HG03095 (cell line): ENCODE measurements around the gene TYW1.
A peak's percentile ranks its signal among the peaks of the same experiment; 100 is the strongest.
"Not testable (repeated sequence)": the region's sequence is repeated elsewhere in the genome, so short reads cannot be mapped to it uniquely, and the experiment has no call there.

Experiments used
- ATAC-seq: cut with Tn5 transposase; IDR thresholded peaks from one replicate; pipeline ENCODE4 v1.9.1; 2021; ENCODE audit warnings: moderate library complexity; ENCODE audit not compliant: unreplicated experiment

The TYW1 gene

GRCh38 chr7:67184912-67185659, 188.5 kb downstream of the TYW1 start:
- ATAC-seq, result peak; percentile 26

GRCh38 chr7:67185660-67186129, 189.1 kb downstream of the TYW1 start:
- ATAC-seq, result peak; percentile 89

DNA sequence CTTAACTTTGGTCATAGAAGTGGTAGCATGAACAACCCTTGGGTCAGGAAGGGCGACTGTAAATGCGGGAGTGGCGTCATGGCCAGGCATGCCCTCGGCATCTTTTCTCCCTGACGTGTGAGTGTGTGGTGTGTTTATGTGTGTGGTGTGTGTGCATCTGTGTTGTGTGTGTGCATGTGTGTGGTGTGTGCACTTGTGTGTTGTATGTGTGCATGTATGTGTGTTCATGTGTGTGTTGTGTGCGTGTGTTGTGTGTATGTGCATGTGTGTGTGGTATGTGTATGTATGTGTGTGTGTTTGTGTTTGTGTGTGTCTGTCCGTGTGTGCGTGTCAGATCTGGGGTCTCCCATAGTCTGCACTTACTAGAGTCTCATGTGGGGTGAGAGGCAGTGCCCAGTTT, 192.5 kb downstream of the TYW1 start:
- not testable (repeated sequence) for ATAC-seq

DNA sequence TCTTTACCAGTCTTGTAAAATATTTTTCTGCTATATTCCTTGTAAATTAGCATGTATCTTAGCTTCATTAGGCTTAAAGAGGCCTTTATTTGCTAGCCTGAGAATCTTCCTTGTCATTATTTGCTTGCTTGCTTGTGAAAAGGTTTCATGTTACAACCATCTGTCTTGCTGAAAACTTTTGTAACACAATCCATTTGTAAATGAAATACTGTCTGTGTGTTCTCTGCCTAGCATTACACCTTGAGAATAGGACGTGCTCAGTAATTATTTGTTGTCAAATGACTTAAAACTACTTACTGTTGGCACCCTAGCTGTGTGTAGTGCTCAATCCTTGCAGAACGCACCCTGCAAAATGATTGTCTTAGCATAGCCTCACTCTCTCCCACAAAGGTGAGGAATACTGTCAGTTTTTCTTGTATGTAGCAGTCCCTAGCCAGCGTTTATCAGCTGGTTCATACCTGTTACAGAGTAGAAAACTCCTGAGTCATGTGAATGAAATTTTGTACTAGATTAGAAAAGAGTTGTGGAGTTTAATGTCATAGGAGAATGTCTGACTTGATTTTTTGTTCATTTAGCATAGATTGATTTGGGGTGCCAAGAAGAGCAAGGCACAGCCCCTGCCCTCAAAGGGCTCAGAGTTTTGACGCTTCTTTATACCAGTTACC, 193.3 kb downstream of the TYW1 start:
- not testable (repeated sequence) for ATAC-seq

DNA sequence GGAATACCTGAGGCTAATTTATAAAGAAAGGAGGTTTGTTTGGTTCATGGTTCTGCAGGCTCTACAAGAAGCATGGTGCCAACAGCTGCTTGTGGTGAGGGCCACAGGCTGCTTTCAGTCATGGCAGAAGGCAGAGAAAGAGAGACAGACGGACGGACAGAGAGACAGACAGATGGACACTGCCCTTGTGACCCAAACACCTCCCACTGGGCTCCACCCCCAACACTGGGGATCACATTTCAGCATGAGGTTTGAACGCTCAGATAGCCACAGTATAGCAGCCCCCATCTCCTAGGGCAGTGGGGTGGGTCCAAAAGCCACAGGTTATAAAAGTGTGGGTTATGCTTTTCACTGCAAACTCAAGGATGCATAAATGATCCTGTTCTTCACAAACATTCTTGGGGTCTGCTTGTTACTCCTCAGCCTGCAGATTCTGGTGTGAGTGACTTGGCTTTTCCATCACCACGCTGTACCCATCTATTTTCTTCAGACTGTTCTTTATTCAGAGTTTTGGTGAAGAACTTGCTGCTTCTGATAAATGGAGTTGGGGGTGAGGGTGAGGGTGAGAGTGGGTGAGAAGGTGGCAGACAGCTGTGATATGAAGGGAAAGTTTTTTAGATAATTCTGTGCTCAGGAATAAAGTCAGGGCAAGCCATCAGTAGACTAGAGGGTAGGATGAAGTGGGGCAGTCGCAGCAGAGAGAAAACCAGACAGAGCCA, 194.5 kb downstream of the TYW1 start:
- not testable (repeated sequence) for ATAC-seq

DNA sequence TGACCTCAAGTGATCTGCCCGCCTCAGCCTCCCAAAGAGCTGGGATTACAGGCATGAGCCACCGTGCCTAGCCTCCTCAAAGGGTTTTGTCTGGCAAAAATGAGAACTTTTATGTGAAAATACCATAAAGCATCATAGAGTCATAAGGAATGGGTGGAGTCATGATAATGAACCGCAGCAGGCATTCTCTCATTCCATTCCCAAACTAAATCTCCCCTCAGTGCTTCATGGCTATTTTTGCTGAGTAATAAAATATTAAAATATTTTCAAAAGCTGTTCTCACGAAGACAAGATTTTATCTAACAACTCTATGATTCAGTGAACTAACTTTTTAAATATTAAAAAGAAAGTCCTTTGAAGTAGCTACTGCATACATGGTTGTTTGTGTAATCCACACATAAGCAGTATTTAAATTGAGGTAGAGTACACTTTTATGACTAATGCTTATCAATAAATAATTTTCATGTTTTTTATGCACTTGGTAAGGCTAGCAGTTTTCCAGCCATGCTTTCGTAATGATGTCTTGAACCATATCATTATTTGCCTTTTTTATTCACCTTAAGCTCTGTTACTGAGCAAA, 195.6 kb downstream of the TYW1 start:
- ATAC-seq, result not testable (repeated sequence)

DNA sequence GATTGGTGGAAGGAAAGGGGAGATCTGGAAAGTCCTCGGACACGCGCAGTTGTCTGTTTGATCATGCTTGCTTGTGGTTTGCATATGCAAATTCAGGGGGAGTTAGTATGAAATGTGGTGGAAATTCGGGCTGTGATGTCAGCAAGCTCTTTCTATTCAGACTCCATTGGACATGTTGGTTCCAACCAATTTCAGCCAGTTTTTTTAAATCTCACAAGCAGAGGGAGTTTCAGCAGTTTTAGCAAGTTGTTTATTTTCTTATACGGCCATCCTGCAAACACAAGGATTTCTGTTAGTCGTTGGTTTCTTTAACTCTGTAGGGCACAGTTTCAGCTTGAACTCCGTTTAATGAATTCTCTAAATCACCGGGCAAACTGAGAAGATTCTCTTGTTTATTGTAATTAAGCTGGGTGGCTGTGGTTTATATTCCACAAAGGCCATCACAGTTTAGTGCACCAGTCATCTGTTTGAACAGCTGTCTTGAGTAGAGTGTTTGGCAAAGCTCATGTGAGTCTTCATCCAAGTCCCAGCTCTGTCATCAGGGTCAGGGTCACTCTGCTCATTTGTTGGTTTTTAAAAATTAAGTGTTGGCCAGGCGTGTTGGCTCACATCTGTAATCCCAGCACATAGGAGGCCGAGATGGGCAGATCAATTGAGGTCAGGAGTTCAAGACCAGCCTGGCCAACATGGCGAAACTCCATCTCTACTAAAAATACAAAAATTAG, 196.4 kb downstream of the TYW1 start:
- not testable (repeated sequence) for ATAC-seq

GRCh38 chr7:67196176-67196575, 199.5 kb downstream of the TYW1 start:
- not testable (repeated sequence) for ATAC-seq

DNA sequence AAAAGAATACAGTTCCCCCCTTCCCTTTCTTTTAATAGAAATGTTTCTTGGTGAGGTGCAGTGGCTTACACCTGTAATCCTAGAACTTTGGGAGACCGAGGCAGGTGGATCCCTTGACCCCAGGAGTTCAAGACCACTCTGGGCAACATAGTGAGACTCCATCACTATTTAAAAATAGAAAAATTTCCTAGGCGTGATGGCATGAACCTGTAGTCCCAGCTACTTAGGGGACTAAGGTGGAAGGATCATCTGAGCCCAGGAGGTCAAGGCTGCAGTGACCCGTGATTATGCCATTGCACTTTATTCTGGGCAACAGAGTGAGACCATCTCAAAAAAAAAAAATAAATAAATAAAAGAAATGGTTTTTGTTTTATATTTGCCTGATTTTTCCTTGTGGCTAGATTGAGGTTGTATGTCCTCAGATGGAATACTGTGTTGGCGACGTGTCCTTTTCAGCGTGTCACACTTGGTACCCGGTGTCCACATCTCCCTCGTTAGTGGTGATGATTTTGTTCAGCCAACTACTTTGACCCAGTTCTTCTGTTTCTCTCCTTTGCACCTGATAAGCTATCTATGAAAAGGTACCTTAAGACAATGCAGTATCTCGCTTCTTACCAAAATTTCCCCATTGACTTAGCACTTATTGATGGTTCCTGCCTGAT, 202.4 kb downstream of the TYW1 start:
- not testable (repeated sequence) for ATAC-seq

- not testable (repeated sequence) for ATAC-seq
Measured at GRCh38 chr7:67205772-67206171, 209.1 kb downstream of the TYW1 start.

- no peak for ATAC-seq
Measured at GRCh38 chr7:67206452-67206851, 209.8 kb downstream of the TYW1 start.

DNA sequence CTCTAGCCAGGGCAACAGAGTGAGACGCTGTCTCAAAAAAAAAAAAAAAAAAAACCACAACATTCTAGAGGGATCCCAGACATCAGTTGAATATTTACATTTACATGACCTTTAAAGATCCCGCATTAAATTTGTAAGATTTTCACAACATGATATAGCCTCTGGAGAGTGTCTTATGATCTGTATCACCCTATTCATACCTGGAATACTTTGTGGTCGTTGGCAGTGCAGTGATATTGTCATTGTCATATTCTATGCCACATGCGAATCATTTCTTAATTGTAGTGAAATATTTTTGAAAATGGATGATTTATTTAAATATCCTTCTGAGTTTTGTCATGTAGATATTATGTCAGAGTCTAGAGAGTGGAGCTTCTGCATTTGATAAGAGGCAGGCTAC, 212.0 kb downstream of the TYW1 start:
- ATAC-seq, result not testable (repeated sequence)

- no peak for ATAC-seq
Measured at GRCh38 chr7:67209256-67209655, 212.6 kb downstream of the TYW1 start.

DNA sequence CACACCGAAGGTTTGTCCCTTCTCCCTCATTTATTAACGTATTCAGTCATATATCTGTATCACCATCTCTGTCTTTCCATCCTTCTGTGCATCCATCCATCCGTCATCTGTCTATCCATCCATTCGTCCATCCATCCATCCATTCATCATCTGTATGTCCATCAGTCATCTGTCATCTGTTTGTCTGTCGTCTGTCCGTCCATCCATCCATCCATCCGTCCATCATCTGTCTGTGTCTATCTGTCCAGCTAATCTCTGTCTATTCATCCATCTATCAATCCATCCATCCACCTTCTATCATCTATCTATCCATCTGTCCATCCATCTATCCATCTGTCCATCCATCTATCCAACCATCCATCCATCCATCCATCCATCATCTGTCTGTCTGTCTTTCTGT, 213.9 kb downstream of the TYW1 start:
- no peak for ATAC-seq

DNA sequence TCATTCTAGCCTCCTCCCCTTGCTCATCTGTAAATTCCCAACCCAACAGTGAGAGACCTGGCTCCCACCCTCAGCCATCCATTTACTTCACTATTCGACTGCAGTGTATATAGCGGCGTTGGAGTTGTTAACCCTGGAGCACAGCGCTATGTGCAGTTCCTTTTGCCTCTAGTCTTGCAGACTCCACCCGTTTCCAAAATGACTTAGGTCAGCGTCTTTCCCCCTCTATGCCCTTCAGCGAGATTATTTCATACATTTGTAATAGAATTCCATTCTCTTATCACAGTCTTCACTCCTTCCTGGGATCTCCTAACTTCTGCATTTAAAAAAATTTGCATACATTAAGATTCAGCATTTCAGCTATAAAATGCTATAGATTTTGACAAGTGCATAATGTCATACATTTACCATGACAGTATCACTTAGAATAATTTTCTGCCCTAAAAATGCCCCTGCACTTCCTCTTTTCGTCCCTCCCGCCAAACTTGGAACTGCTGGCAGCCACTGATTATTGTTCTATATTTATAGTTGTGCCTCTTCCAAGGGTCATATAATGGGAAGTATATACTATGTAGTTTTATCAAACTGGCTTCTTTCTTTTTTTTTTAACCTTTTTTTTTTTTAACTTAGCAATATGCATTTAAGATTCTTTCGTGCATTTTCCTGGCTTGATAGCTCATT, 215.2 kb downstream of the TYW1 start:
- not testable (repeated sequence) for ATAC-seq

- ATAC-seq, result not testable (repeated sequence)
Measured at GRCh38 chr7:67213038-67213437, 216.4 kb downstream of the TYW1 start.

GRCh38 chr7:67223551-67223950, 226.9 kb downstream of the TYW1 start:
- not testable (repeated sequence) for ATAC-seq

GRCh38 chr7:67226340-67226907, 229.8 kb downstream of the TYW1 start:
- not testable (repeated sequence) for ATAC-seq

GRCh38 chr7:67226967-67227366, 230.3 kb downstream of the TYW1 start:
- ATAC-seq, result not testable (repeated sequence)
